Stomach (tissue), 9 donors: ENCODE results near the gene PTPRT. TPM values are rescaled to one million over a fixed set of nuclear protein-coding genes. Genes with fewer than 3 reads are reported as not detected.

ENCODE experiments used
- DNase-seq, 2 donors: peaks; one replicate each; pipeline versions ENCODE4 v3.0.0 to v3.0.0-alpha.2; 2013 to 2019
- H3K27ac ChIP-seq, 5 donors: fragments of 200-600 bp in 4 of 5; sonication (generic) in 4 of 5; one replicate each; pipeline ENCODE4 v1.5.1; 2013 to 2019; ENCODE audit warnings: mild to moderate bottlenecking in 1 of 5, moderate library complexity in 1 of 5
- H3K27me3 ChIP-seq, 3 donors: fragments of 200-600 bp; sonication (generic); one replicate each; pipeline ENCODE4 v1.5.1; 2017 to 2019; ENCODE audit warnings: mixed run types in 1 of 3
- H3K36me3 ChIP-seq, 4 donors: fragments of 200-600 bp; sonication (generic); 1 replicate in 3 of 4; 2 replicates in 1 of 4; pipeline ENCODE4 v1.5.1; 2016 to 2019
- H3K4me1 ChIP-seq, 4 donors: fragments of 200-600 bp; sonication (generic); one replicate each; pipeline ENCODE4 v1.5.1; 2016 to 2019
- H3K4me3 ChIP-seq, 4 donors: fragments of 200-600 bp; sonication (generic) in 3 of 4; one replicate each; pipeline ENCODE4 v1.5.1; 2016 to 2019; ENCODE audit warnings: mild to moderate bottlenecking in 1 of 4
- H3K9me3 ChIP-seq, 4 donors: fragments of 200-600 bp; sonication (generic); one replicate each; pipeline ENCODE4 v1.5.1; 2016 to 2019
- EP300 ChIP-seq: sonication (generic); formaldehyde crosslinking; IDR thresholded peaks from one replicate; pipeline ENCODE4 v1.6.1; 2017; ENCODE audit warnings: antibody characterized with exemption
- POLR2A ChIP-seq, 4 donors: fragments of 450-650 bp; IDR thresholded peaks; one replicate each; pipeline ENCODE4 v1.6.1; 2016; ENCODE audit warnings: antibody characterized with exemption in 4 of 4, control low read depth in 2 of 4, mild to moderate bottlenecking in 1 of 4, moderate library complexity in 1 of 4
- POLR2AphosphoS5 ChIP-seq, 3 donors: sonication (generic); formaldehyde crosslinking; IDR thresholded peaks; one replicate each; pipeline ENCODE4 v1.6.1; 2016; ENCODE audit warnings: antibody characterized with exemption in 3 of 3
- WGBS, 5 donors: extraction: QIAGEN DNeasy Blood & Tissue Kit in 3 of 5; methylation state at CpG; one replicate each; pipeline versions ENCODE4 v1.1.5 to v1.1.7; 2013 to 2018; 5-methylcytosine and 5-hydroxymethylcytosine counted together
- intact Hi-C: fragments of 100-400 bp; cut with DNase I; formaldehyde crosslinking; loops from one replicate; pipeline ENCODE4 v1.15.1; 2023; ENCODE audit warnings: low total_unique reads
- polyA plus RNA-seq, 3 donors: library from polyadenylated mRNA; stranded (reverse); fragments of 200-250 nt; gene quantifications; one replicate each; pipeline ENCODE4 v1.2.3, GENCODE V29; 2013
- total RNA-seq, 5 donors: library from RNA; depleted of rRNA; stranded (reverse); fragments of >200 nt; gene quantifications; one replicate each; pipeline versions ENCODE4 v1.1.0 to v1.2.3, GENCODE V29; 2014 to 2016
- TF ChIP-seq, protein P1 (sequence below), 7 experiments: fragments of 450-650 bp in 4 of 7; fragments of 200-600 bp in 3 of 7; sonication (generic) in 3 of 7; IDR thresholded peaks; one replicate each; pipeline ENCODE4 v1.5.1; 2016 to 2019; ENCODE audit warnings: antibody characterized with exemption in 7 of 7, control low read depth in 2 of 7, mild to moderate bottlenecking in 1 of 7
- donor health status: healthy with polysubstance abuse.
- donor health status: Bipolar disorder and iron deficiency.
- donor health status: healthy.

PTPRT gene
- total and polyA plus RNA-seq, 8 donors, result 0.05 to 11.6 (median 1.7) TPM; not detected in 2

DNA sequence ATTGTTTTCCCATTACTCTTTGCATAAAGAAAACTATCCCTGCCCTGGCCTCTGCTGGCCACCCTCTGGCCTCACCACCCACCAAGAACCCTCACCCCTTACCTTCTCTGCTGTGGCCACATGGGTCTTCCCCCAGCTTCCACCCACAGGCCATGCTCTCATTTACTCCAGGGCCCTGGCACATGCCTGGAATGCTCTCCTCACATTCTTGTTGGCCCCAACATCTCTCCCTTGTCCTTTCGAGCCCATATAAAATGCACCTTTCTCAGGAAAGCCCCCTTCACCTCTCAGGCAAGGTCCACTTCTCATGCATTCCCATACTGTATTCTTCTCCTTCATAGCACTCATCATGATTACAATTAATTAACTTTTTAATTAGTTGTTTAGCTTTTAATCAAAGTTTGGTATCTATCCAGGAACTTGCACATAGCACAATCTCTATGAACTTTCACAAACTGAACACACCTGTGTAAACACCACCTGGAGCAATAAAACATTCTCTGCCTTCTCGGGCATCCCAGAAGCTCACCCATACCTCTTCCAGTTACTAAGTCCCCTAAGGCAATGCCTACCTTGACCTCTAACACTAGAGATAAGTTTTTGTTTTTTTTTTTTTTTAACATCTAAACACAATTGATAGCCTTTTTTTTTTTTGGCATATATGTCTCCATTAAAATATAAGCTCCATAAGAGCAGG, 617.2 kb downstream of the PTPRT start:
- intact Hi-C loops, result no loop called here
- DNase-seq, result no peak
- Histone ChIP-seq H3K4me1 (no peaks in the 10 kb centered on the region), H3K9me3 (peaks cover 0 to 13% (median 11%) of the 10 kb centered on the region in 4 donors), H3K36me3 (no peaks in the 10 kb centered on the region), H3K4me3 (no peak overlapping the region), H3K27ac (no peak overlapping the region), H3K27me3 (no peaks in the 10 kb centered on the region)
- 16 to 56% (median 53%) methylated on average over 2 of the region's 2 CpGs for WGBS, 5 donors
- no peak for TF ChIP-seq EP300

DNA sequence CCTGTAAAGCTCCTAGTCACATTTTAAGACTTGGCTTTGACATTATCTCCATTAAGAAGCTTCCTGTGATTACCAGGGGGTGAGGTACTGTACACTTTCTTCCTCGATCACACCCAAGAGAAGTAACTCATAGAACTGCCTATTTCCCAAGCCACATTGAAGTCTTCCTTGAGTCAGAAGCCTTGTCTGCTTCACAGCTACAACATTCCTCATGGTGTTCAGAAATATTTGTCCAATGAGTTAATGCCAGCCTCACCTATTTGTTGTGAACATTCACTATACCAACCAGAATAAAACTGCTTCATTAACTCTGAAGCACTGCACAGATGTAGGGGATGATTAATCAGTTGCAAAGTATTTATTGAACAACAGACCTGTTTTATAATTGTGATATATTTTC, 622.3 kb downstream of the PTPRT start:
- H3K4me3 ChIP-seq, result no peak overlapping the region
- no peak for DNase-seq
- WGBS, 5 donors, result 65 to 79% (median 70%) methylated on average over 1 of the region's 1 CpG
- intact Hi-C loops, result no loop called here
- peaks cover 0 to 13% (median 10%) of the 10 kb centered on the region in 4 donors for H3K9me3 ChIP-seq
- H3K27ac ChIP-seq, result no peak overlapping the region
- TF ChIP-seq EP300, result no peak
- TF ChIP-seq POLR2AphosphoS5 (IDR thresholded peaks at IDR 0.05), result no peak
- no peak for TF ChIP-seq POLR2A (IDR thresholded peaks at IDR 0.05)
- TF ChIP-seq, protein P1, sequence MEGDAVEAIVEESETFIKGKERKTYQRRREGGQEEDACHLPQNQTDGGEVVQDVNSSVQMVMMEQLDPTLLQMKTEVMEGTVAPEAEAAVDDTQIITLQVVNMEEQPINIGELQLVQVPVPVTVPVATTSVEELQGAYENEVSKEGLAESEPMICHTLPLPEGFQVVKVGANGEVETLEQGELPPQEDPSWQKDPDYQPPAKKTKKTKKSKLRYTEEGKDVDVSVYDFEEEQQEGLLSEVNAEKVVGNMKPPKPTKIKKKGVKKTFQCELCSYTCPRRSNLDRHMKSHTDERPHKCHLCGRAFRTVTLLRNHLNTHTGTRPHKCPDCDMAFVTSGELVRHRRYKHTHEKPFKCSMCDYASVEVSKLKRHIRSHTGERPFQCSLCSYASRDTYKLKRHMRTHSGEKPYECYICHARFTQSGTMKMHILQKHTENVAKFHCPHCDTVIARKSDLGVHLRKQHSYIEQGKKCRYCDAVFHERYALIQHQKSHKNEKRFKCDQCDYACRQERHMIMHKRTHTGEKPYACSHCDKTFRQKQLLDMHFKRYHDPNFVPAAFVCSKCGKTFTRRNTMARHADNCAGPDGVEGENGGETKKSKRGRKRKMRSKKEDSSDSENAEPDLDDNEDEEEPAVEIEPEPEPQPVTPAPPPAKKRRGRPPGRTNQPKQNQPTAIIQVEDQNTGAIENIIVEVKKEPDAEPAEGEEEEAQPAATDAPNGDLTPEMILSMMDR (IDR thresholded peaks at IDR 0.05), result no peak
- no peaks in the 10 kb centered on the region for H3K36me3 ChIP-seq
- no peaks in the 10 kb centered on the region for H3K4me1 ChIP-seq
- H3K27me3 ChIP-seq, result no peaks in the 10 kb centered on the region

DNA sequence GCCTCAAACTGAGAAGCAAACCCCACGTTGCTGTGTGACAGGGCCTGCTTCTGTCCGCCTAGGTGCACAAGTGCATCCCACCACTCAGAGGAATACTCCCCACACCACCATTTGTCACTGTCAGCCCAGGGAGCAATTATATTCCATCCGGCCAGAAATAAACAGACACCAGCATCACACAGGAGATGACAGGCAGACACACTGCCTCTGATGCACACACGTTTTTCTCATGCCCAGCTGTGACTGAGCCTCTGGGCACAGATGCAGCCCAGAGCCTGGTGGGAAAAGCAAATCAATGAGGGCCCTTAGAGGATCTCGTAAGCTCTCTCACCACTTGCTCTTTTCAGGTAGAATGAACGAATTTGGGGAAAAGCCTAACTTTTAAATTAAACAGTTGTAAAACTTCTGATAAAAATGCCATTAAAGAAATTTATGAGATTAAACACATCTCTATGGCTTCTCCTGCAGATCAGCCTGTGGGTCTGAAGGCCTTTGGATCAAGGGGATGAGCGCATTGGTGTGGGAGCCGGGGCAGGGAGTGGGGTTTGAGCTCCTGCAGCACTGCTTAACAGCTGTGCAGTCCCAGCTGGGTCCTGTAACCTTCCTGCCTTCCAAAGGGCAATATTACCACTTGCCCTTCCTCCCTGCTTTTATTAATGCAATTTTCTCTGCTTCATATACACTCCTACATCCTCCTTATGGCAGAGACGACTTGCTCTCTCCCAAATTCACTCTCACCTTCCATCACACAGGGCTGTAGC, 624.3 kb downstream of the PTPRT start:
- Histone ChIP-seq H3K4me3 (no peak overlapping the region), H3K4me1 (no peaks in the 10 kb centered on the region), H3K27me3 (no peaks in the 10 kb centered on the region), H3K36me3 (no peaks in the 10 kb centered on the region), H3K27ac (no peak overlapping the region), H3K9me3 (no peaks in the 10 kb centered on the region)
- WGBS, 5 donors, result 65 to 79% (median 72%) methylated on average over 9 of the region's 9 CpGs
- TF ChIP-seq EP300, result no peak
- TF ChIP-seq POLR2A (IDR thresholded peaks at IDR 0.05), result no peak
- TF ChIP-seq, protein P1 (IDR thresholded peaks at IDR 0.05), result no peak
- no peak for TF ChIP-seq POLR2AphosphoS5 (IDR thresholded peaks at IDR 0.05)
- intact Hi-C loops, result no loop called here
- DNase-seq, result no peak

DNA sequence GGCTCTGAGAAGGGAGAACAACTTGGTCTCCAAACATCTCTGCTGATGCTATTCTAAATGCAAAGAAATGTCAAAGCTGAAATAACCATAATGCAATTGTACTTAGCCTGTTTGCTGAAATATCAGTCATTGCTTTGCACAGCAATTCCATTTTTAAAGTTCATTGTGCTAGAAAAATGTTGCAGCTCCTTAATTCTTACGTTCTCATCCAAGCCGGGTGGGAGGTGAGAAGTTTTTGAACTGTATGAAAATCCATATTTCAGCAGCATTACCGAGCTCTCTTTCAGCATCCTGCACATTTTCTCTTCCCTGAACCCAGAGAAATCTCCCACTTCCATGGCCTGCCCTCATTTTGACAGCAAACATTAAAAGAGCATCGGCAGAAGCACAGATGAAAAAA, 630.0 kb downstream of the PTPRT start:
- H3K4me1 ChIP-seq, result no peaks in the 10 kb centered on the region
- no peaks in the 10 kb centered on the region for H3K27me3 ChIP-seq
- no peak overlapping the region for H3K27ac ChIP-seq
- no peaks in the 10 kb centered on the region for H3K36me3 ChIP-seq
- intact Hi-C loops, result no loop called here
- no peaks in the 10 kb centered on the region for H3K9me3 ChIP-seq
- TF ChIP-seq POLR2A (IDR thresholded peaks at IDR 0.05) (no peak), POLR2AphosphoS5 (IDR thresholded peaks at IDR 0.05) (no peak), EP300 (no peak)
- TF ChIP-seq, protein P1 (IDR thresholded peaks at IDR 0.05), result no peak
- H3K4me3 ChIP-seq, result no peak overlapping the region
- no peak for DNase-seq
- WGBS, 5 donors, result 84 to 94% (median 92%) methylated on average over 4 of the region's 4 CpGs

DNA sequence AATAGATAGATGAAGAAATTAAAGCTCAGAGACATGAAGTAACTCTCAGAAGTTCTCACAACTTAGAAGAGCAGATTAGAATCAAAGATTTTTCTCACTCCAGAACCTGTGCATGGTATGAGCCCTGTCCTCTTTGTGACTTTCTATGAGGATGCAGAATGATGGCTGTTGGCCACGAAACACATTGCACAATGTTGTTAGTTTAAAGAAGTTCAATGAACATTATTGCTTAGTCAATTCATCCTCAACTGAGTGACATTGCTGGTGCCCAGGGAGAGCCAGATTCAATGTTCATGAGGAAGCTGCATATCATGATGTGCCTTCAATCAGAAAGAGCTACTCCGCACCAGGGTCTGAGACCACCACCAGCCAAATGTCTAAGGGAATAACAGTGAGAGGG, 633.1 kb downstream of the PTPRT start:
- no peaks in the 10 kb centered on the region for H3K36me3 ChIP-seq
- WGBS, 5 donors, result 67 to 92% (median 90%) methylated on average over 2 of the region's 2 CpGs
- TF ChIP-seq POLR2AphosphoS5 (IDR thresholded peaks at IDR 0.05) (no peak), POLR2A (IDR thresholded peaks at IDR 0.05) (no peak), EP300 (no peak)
- TF ChIP-seq, protein P1 (IDR thresholded peaks at IDR 0.05), result no peak
- no peaks in the 10 kb centered on the region for H3K9me3 ChIP-seq
- intact Hi-C loops, result no loop called here
- no peak for DNase-seq
- no peak overlapping the region for H3K4me3 ChIP-seq
- no peaks in the 10 kb centered on the region for H3K4me1 ChIP-seq
- no peaks in the 10 kb centered on the region for H3K27me3 ChIP-seq
- no peak overlapping the region for H3K27ac ChIP-seq
